Measurements from ENCODE around the gene SI.

- TF ChIP-seq EZH2 (IDR thresholded peaks at IDR 0.05; ENCODE audit: insufficient read depth, poor library complexity, severe bottlenecking) (no peak), EZH2phosphoT487 (IDR thresholded peaks at IDR 0.05; ENCODE audit: insufficient read depth, low read depth) (no peak)
These were observed 2.9 kb upstream of the SI start for GRCh38 chr3:165081183-165081582.
